ENCODE measurements around the gene TCF15. TPM values are rescaled to one million over a fixed set of nuclear protein-coding genes. Genes with fewer than 3 reads are reported as not detected.

TCF15 gene
- total and polyA plus RNA-seq, 4 donors: not detected

GRCh38 chr20:622161-622560 is 12.1 kb upstream of the TCF15 start:
- Histone ChIP-seq H3K9ac (ENCODE audit: low read depth in 1 of 2, low read length in 2 of 2) (no peak overlapping the region), H3K4me3 (ENCODE audit: low read depth in 1 of 3, low read length in 3 of 3) (no peak overlapping the region), H3K4me1 (ENCODE audit: control insufficient read depth in 4 of 4, insufficient read depth in 4 of 4, low read length in 3 of 4) (no peaks in the 10 kb centered on the region), H3K27ac (ENCODE audit: low read depth in 1 of 2, low read length in 2 of 2) (no peak overlapping the region), H3K27me3 (ENCODE audit: control insufficient read depth in 4 of 4, insufficient read depth in 4 of 4, low read length in 3 of 4) (no peaks in the 10 kb centered on the region), H3K36me3 (ENCODE audit: control insufficient read depth in 4 of 4, insufficient read depth in 3 of 4, low read depth in 1 of 4, low read length in 3 of 4) (no peaks in the 10 kb centered on the region), H3K9me3 (ENCODE audit: control insufficient read depth in 4 of 4, low read length in 3 of 4) (peaks cover 6 to 13% (median 9%) of the 10 kb centered on the region in 4 donors)
- DNase-seq (ENCODE audit: low spot score): no peak
- WGBS: 66% methylated on average over 7 of the region's 7 CpGs
- TF ChIP-seq FOXA2 (IDR thresholded peaks at IDR 0.05) (no peak), MAX (IDR thresholded peaks at IDR 0.05) (no peak), TAF1 (conservative IDR thresholded peaks at IDR 0.05) (no peak), FOXA1 (IDR thresholded peaks at IDR 0.05) (no peak), EGR1 (IDR thresholded peaks at IDR 0.05; ENCODE audit: low read depth in 2 of 2) (no peak), GABPA (IDR thresholded peaks at IDR 0.05 in 1 of 2, conservative IDR thresholded peaks at IDR 0.05 in 1 of 2) (no peak), CTCF (IDR thresholded peaks at IDR 0.05; ENCODE audit: low read depth, low read length, missing input control) (no peak), NR2F2 (IDR thresholded peaks at IDR 0.05) (no peak), RXRA (IDR thresholded peaks at IDR 0.05) (no peak), REST (IDR thresholded peaks at IDR 0.05) (no peak), HNF4A (conservative IDR thresholded peaks at IDR 0.05) (no peak), JUND (IDR thresholded peaks at IDR 0.05) (no peak), HNF4G (IDR thresholded peaks at IDR 0.05) (no peak), YY1 (IDR thresholded peaks at IDR 0.05) (no peak), SP1 (IDR thresholded peaks at IDR 0.05) (no peak), RAD21 (IDR thresholded peaks at IDR 0.05) (no peak), ZBTB33 (IDR thresholded peaks at IDR 0.05) (no peak), ATF3 (IDR thresholded peaks at IDR 0.05) (no peak)
